Central memory CD8-positive, alpha-beta T cell (primary cell): Measurements from ENCODE around the gene NDUFAF3.

ENCODE experiments used
- ATAC-seq: fragments of 150-1000 bp; cut with Tn5 transposase; replicated peaks from 2 replicates; pipeline ENCODE4 v1.10.0; 2022; ENCODE audit warnings: mild to moderate bottlenecking, moderate FRiP score, moderate number of reproducible peaks; ENCODE audit not compliant: poor library complexity, severe bottlenecking; ENCODE audit errors: extremely low read depth
- DNase-seq, 2 donors: peaks; one replicate each; pipeline ENCODE4 v3.0.0; 2021; ENCODE audit warnings: low spot score in 2 of 2
- H3K27ac Mint-ChIP-seq: one replicate; pipeline ENCODE4 v1.8.0; 2022; ENCODE audit warnings: low read depth, mild to moderate bottlenecking, moderate library complexity, mixed read lengths
- H3K27me3 Mint-ChIP-seq: one replicate; pipeline ENCODE4 v1.8.0; 2022; ENCODE audit warnings: mixed read lengths
- H3K36me3 Mint-ChIP-seq: one replicate; pipeline ENCODE4 v1.8.0; 2022; ENCODE audit warnings: mild to moderate bottlenecking, moderate library complexity, mixed read lengths; ENCODE audit not compliant: insufficient read depth
- H3K4me1 Mint-ChIP-seq: one replicate; pipeline ENCODE4 v1.8.0; 2022; ENCODE audit warnings: mixed read lengths
- H3K4me3 Mint-ChIP-seq: one replicate; pipeline ENCODE4 v1.8.0; 2022; ENCODE audit warnings: mild to moderate bottlenecking, moderate library complexity, mixed read lengths
- H3K9me3 Mint-ChIP-seq: one replicate; pipeline ENCODE4 v1.8.0; 2022; ENCODE audit warnings: mixed read lengths

NDUFAF3 gene

GRCh38 chr3:49021813-49022687 lies at the start of gene NDUFAF3:
NDUFAF3 (plus strand) TSS chr3:49022121; CDS start chr3:49022145, 24 bp downstream.
- Mint-ChIP-seq H3K36me3 (peaks cover 40% of the 10 kb centered on the region), H3K4me1 (peaks cover 35% of the 10 kb centered on the region), H3K27ac (peak within 1 kb of the TSS; percentile 96), H3K9me3 (no peaks in the 10 kb centered on the region), H3K27me3 (no peaks in the 10 kb centered on the region), H3K4me3 (peak within 1 kb of the TSS; percentile 98)
- peak; percentile 89 to 92 for DNase-seq
- ATAC-seq = peak; percentile 84

- no peak overlapping the region for H3K27ac Mint-ChIP-seq
- no peak for DNase-seq
- no peaks in the 10 kb centered on the region for H3K9me3 Mint-ChIP-seq
Measured at GRCh38 chr3:48974076-48974864, 47.7 kb upstream of the NDUFAF3 start.

GRCh38 chr3:48979451-48979850 lies 42.5 kb upstream of the NDUFAF3 start:
- no peak for ATAC-seq
- Mint-ChIP-seq H3K36me3 (peaks cover 67% of the 10 kb centered on the region), H3K27ac (no peak overlapping the region), H3K4me3 (no peak overlapping the region), H3K9me3 (no peaks in the 10 kb centered on the region), H3K27me3 (no peaks in the 10 kb centered on the region), H3K4me1 (no peaks in the 10 kb centered on the region)
- no peak for DNase-seq

More at GRCh38 chr3:48974076-48974864, 47.7 kb upstream of the NDUFAF3 start:
- Mint-ChIP-seq H3K27me3 (no peaks in the 10 kb centered on the region), H3K4me3 (no peak overlapping the region), H3K36me3 (peaks cover 80% of the 10 kb centered on the region), H3K4me1 (no peaks in the 10 kb centered on the region)
- no peak for ATAC-seq

- no peak for ATAC-seq
- no peak for DNase-seq
- H3K36me3 Mint-ChIP-seq = peaks cover 59% of the 10 kb centered on the region
- H3K4me3 Mint-ChIP-seq = no peak overlapping the region
- no peaks in the 10 kb centered on the region for H3K9me3 Mint-ChIP-seq
- H3K4me1 Mint-ChIP-seq = no peaks in the 10 kb centered on the region
- no peak overlapping the region for H3K27ac Mint-ChIP-seq
- no peaks in the 10 kb centered on the region for H3K27me3 Mint-ChIP-seq
Measured at GRCh38 chr3:48980295-48980694, 41.6 kb upstream of the NDUFAF3 start.

GRCh38 chr3:48982016-48982415 lies 39.9 kb upstream of the NDUFAF3 start:
- Mint-ChIP-seq H3K36me3 (peaks cover 48% of the 10 kb centered on the region), H3K27me3 (no peaks in the 10 kb centered on the region), H3K9me3 (no peaks in the 10 kb centered on the region), H3K4me1 (no peaks in the 10 kb centered on the region), H3K4me3 (no peak overlapping the region), H3K27ac (peak overlapping the region; percentile 35)
- DNase-seq (no peak), ATAC-seq (no peak)

GRCh38 chr3:48982686-48983085 lies 39.2 kb upstream of the NDUFAF3 start:
- DNase-seq (no peak), ATAC-seq (no peak)
- peaks cover 2% of the 10 kb centered on the region for H3K4me1 Mint-ChIP-seq
- no peaks in the 10 kb centered on the region for H3K27me3 Mint-ChIP-seq
- no peaks in the 10 kb centered on the region for H3K9me3 Mint-ChIP-seq
- H3K27ac Mint-ChIP-seq = peak overlapping the region; percentile 35
- H3K4me3 Mint-ChIP-seq = no peak overlapping the region
- H3K36me3 Mint-ChIP-seq = peaks cover 45% of the 10 kb centered on the region

GRCh38 chr3:48983096-48983495 lies 38.8 kb upstream of the NDUFAF3 start:
- Mint-ChIP-seq H3K4me3 (no peak overlapping the region), H3K27ac (no peak overlapping the region), H3K9me3 (no peaks in the 10 kb centered on the region), H3K4me1 (peaks cover 6% of the 10 kb centered on the region), H3K36me3 (peaks cover 43% of the 10 kb centered on the region), H3K27me3 (no peaks in the 10 kb centered on the region)
- ATAC-seq (no peak), DNase-seq (no peak)

GRCh38 chr3:48984663-48985062 lies 37.3 kb upstream of the NDUFAF3 start:
- no peaks in the 10 kb centered on the region for H3K9me3 Mint-ChIP-seq
- H3K4me1 Mint-ChIP-seq = peaks cover 17% of the 10 kb centered on the region
- ATAC-seq = no peak
- peaks cover 33% of the 10 kb centered on the region for H3K36me3 Mint-ChIP-seq
- no peak for DNase-seq
- no peak overlapping the region for H3K27ac Mint-ChIP-seq
- no peaks in the 10 kb centered on the region for H3K27me3 Mint-ChIP-seq
- H3K4me3 Mint-ChIP-seq = no peak overlapping the region

GRCh38 chr3:48985831-48986376 lies 36.0 kb upstream of the NDUFAF3 start:
- H3K36me3 Mint-ChIP-seq = peaks cover 28% of the 10 kb centered on the region
- no peaks in the 10 kb centered on the region for H3K27me3 Mint-ChIP-seq
- ATAC-seq (no peak), DNase-seq (no peak)
- H3K4me1 Mint-ChIP-seq = peaks cover 22% of the 10 kb centered on the region
- H3K9me3 Mint-ChIP-seq = no peaks in the 10 kb centered on the region
- H3K27ac Mint-ChIP-seq = no peak overlapping the region
- no peak overlapping the region for H3K4me3 Mint-ChIP-seq

- peak overlapping the region; percentile 93 for H3K4me3 Mint-ChIP-seq
- peaks cover 13% of the 10 kb centered on the region for H3K36me3 Mint-ChIP-seq
- peaks cover 40% of the 10 kb centered on the region for H3K4me1 Mint-ChIP-seq
- H3K9me3 Mint-ChIP-seq = no peaks in the 10 kb centered on the region
- H3K27me3 Mint-ChIP-seq = no peaks in the 10 kb centered on the region
- peak overlapping the region; percentile 87 for H3K27ac Mint-ChIP-seq
- DNase-seq = no peak
- no peak for ATAC-seq
Measured at GRCh38 chr3:48989126-48989795, 32.7 kb upstream of the NDUFAF3 start.

GRCh38 chr3:48989796-48990635 lies 31.9 kb upstream of the NDUFAF3 start, which contains the start of gene P4HTM:
P4HTM (plus strand) TSS chr3:48990241; CDS start chr3:48990257, 16 bp downstream.
- Mint-ChIP-seq H3K27ac (peak within 1 kb of the TSS; percentile 90), H3K4me3 (peak within 1 kb of the TSS; percentile 93), H3K27me3 (no peaks in the 10 kb centered on the region), H3K9me3 (no peaks in the 10 kb centered on the region), H3K36me3 (peaks cover 13% of the 10 kb centered on the region), H3K4me1 (peaks cover 42% of the 10 kb centered on the region)
- DNase-seq = peak; percentile 39 to 51
- peak; percentile 71 for ATAC-seq
